ENCODE data around the gene NEBL.

Gene NEBL

DNA sequence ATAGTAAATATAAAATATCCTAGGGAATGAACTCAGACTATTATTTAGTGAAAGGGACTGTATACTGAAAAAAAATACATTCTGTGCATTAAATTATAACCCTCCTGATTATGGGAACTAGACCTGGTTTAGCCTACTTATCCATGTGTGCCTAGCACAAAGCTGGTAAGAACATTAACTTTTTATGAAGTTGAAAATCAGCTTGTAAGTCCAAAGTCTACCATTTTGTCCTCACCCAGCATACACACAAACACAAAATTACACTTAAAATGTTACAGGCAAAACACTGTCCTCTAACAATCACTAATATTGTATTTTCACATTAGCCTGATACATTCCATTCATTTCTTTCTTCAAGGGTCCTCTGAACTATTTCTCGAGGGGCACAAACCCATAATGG is 19.9 kb upstream of the NEBL start:
- Mint-ChIP-seq H3K27ac (no peak overlapping the region), H3K4me1 (no peaks in the 10 kb centered on the region), H3K27me3 (no peaks in the 10 kb centered on the region), H3K4me3 (no peak overlapping the region), H3K36me3 (no peaks in the 10 kb centered on the region), H3K9me3 (no peaks in the 10 kb centered on the region)

DNA sequence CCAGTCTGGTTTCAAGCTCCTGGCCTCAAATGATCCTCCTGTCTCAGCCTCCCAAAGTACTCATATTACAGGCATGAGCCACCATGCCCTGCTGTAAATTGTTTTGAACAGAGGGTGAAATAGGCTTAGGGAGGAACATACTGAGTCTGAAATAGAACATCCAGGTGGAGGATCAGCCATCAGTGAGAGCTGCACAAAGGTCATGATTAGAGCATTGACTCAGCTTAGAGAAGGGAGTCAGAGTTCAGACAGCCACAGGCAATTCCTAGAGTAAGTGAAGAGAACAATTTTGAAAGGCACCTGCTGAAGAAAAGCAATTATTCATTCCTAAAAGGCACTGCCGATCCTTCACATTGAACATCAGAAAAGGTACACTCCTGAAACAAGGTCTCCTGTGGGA is 15.9 kb upstream of the NEBL start:
- Mint-ChIP-seq H3K36me3 (no peaks in the 10 kb centered on the region), H3K27me3 (no peaks in the 10 kb centered on the region), H3K27ac (no peak overlapping the region), H3K9me3 (no peaks in the 10 kb centered on the region), H3K4me1 (no peaks in the 10 kb centered on the region), H3K4me3 (no peak overlapping the region)

DNA sequence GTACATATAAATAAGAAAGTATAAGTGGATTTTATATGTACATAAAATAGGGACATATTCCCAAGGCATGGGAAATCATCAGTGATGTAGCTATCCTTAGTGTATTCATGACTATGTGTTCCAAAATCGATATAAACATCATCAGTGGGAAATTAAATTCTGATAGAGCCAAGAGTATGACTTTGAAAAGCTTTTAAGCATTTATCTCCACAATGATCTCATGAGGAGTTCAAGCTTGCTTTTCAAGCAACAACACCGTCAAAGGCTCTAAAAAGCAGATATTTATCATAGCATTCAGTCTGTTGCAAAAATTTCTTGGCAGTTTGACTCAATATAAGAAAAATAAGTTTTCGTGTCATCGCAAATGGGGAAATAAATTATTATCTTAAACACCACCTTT is 14.5 kb upstream of the NEBL start:
- no peak overlapping the region for H3K27ac Mint-ChIP-seq
- H3K27me3 Mint-ChIP-seq: no peaks in the 10 kb centered on the region
- H3K36me3 Mint-ChIP-seq: no peaks in the 10 kb centered on the region
- H3K4me1 Mint-ChIP-seq: no peaks in the 10 kb centered on the region
- peaks cover 3% of the 10 kb centered on the region for H3K9me3 Mint-ChIP-seq
- H3K4me3 Mint-ChIP-seq: no peak overlapping the region

DNA sequence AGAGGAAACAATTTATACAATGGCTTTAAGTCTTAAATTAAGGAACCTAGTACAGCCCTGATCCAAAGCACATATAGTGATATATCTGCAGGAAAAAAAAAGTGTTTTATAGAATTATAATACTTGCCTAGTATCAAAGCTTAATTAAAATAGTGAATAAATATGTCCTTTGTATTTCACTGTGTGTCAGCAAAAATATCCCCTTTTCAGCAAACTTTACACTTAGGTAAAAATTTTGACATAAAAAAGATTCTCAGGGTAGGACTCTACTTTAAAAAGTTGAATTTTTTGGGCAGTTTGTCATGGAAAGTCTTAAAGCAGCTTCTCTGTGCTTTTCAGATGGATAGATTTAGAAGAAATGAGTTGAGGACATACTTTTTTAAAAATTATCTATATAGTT is 12.7 kb upstream of the NEBL start:
- Mint-ChIP-seq H3K36me3 (no peaks in the 10 kb centered on the region), H3K27ac (no peak overlapping the region), H3K4me3 (no peak overlapping the region), H3K4me1 (no peaks in the 10 kb centered on the region), H3K27me3 (peaks cover under 1% of the 10 kb centered on the region), H3K9me3 (peaks cover 5% of the 10 kb centered on the region)

DNA sequence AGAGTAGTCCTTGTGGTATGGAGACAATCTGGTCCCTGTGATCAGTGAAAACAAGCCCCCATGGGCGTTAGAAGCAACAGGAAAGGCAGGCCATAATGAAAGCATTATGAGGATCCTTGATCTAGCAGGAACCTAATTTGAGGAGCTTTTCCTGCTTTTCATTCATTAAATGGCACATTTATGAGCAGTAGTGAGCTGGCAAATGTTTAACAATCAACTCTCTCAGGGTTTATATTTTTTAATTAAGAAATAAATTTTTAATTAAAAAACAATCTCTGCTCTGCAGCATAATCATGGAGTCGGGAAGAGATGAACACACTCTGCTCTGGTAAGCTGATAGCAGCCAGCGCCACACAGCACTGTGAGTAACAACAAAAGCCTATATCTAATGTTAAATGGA is 11.3 kb upstream of the NEBL start:
- no peaks in the 10 kb centered on the region for H3K36me3 Mint-ChIP-seq
- peaks cover 5% of the 10 kb centered on the region for H3K9me3 Mint-ChIP-seq
- H3K4me3 Mint-ChIP-seq: no peak overlapping the region

DNA sequence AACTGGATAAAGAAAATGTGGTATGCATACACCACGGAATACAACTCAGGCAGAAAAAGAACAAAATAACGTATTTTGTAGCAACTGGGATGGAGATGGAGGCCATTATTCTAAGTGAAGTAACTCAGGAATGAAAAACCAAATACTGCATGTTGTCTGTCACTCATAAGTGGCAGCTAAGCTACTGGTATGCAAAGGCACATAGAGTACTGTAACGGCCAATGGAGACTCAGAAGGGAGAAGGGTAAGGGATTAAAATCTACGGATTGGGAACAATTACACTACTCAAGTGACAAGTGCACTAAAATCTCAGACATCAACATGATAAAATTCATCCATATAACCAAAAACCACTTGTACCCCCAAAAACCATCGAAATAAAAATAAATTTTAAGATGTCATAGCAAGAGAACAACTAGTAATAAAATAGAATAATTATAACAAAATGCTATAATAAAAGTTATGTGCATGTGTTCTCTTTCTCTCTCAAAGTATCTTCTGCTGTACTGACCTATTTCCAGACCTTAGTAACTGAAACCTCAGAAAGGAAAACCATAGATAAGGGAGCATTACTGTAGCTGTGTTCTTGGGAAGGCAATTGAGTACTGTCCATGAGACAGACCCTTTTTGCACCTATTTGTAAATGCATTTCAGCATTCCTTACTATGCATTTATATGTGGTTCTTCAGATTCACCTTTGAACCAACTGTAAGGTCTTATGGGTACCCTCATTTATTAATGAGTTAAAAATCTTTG is 6.7 kb upstream of the NEBL start:
- Mint-ChIP-seq H3K4me3 (no peak overlapping the region), H3K36me3 (no peaks in the 10 kb centered on the region), H3K27me3 (peaks cover 1% of the 10 kb centered on the region), H3K27ac (no peak overlapping the region), H3K4me1 (no peaks in the 10 kb centered on the region), H3K9me3 (peaks cover 5% of the 10 kb centered on the region)

More for the DNA sequence above, 11.3 kb upstream of the NEBL start:
- H3K27me3 Mint-ChIP-seq: peaks cover 1% of the 10 kb centered on the region
- no peak overlapping the region for H3K27ac Mint-ChIP-seq
- no peaks in the 10 kb centered on the region for H3K4me1 Mint-ChIP-seq

DNA sequence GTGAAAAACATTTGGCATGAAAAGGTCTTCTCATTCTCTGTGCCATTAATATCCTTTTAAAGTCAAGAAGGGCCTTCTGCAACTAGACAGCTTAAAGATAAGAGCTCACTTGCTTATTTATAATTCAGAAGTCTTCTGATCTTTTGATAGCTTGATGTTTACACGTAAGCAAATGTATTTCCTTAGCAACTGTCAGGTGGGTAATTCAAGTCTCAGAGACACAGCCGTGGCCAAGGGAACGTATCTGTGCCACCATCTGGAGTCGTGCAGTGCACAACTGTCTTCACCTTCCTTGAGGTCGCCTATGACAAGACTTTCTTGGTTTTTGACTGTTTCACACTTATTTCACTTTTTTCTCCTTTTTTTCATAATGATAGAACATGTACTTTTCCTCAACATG is 4.0 kb upstream of the NEBL start:
- no peaks in the 10 kb centered on the region for H3K4me1 Mint-ChIP-seq
- H3K27ac Mint-ChIP-seq: no peak overlapping the region
- H3K9me3 Mint-ChIP-seq: no peaks in the 10 kb centered on the region
- H3K36me3 Mint-ChIP-seq: no peaks in the 10 kb centered on the region
- peaks cover 1% of the 10 kb centered on the region for H3K27me3 Mint-ChIP-seq
- no peak overlapping the region for H3K4me3 Mint-ChIP-seq

DNA sequence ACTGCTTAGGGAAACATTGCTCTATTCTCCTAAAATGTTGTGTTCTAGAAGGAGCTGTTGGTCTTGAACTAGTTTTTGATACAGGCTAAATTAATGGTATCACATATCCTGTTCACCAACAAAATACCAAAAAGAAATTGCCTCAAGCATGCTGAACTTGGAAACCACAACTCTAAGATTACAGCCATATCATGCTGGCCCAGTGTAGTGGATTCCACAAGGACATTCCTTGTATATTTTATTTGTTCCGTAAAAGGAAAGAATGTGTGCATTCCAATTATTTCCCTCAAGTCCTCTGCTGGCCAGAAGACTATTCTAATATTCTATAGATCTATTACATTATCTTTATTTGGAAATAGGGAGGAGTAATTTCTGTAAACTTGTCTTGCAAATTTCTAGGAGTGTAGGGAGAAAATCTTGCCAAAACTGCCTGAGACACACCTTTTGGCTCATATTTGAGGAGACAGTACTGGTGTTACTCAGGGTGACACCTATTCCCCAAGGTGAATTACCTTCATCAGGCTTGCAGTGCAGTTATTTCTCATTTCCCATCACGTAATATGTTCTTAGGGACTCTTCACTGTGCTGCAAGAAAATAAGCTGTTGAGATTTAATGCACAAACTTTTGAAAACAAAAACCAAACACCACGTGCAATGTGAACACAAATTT is 1.9 kb upstream of the NEBL start:
- Mint-ChIP-seq H3K27me3 (no peaks in the 10 kb centered on the region), H3K4me1 (no peaks in the 10 kb centered on the region), H3K9me3 (no peaks in the 10 kb centered on the region), H3K27ac (no peak overlapping the region), H3K4me3 (no peak overlapping the region), H3K36me3 (no peaks in the 10 kb centered on the region)

DNA sequence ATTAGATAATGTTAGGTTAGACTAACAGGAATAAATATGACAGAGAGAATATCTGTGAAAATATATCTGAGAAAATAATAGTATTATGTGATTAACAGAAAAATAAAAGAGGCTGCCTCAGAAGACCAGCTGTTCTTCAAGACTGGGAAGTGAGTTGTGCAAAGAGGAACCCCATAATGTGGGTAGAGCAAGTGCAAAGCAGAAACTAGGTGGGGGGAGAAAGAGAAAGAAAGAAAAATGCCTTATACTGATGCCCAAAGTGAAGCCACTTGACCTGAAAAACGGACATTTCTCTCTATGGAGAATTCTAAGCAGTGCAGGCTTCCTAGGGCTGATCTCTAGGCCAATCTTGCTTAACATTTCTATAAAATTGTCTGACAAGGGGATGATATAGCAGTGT is 3.8 kb downstream of the NEBL start:
- no peak overlapping the region for H3K27ac Mint-ChIP-seq
- H3K27me3 Mint-ChIP-seq: no peaks in the 10 kb centered on the region
- H3K4me1 Mint-ChIP-seq: no peaks in the 10 kb centered on the region
- H3K4me3 Mint-ChIP-seq: no peak overlapping the region
- H3K9me3 Mint-ChIP-seq: no peaks in the 10 kb centered on the region
- no peaks in the 10 kb centered on the region for H3K36me3 Mint-ChIP-seq

DNA sequence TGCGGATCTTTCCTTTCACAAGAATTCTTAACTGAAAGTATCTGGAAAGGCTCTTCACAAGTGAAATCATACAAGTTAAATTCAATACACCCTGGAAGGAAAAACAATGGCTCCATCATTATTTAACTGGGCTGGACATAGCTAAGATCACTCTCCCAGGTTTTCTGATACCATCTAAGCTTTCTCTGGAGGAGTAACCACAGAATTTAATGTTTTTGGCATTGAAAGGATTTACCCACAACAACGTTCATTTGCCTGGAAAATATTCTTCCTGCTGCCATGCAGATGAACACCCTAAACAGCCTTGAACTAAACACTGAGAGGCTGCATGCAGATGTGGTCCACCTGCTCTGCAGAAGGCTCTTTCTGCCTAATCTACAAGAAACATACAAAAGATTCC is 4.3 kb downstream of the NEBL start:
- Mint-ChIP-seq H3K4me3 (no peak overlapping the region), H3K27me3 (no peaks in the 10 kb centered on the region), H3K27ac (no peak overlapping the region), H3K36me3 (no peaks in the 10 kb centered on the region), H3K9me3 (no peaks in the 10 kb centered on the region), H3K4me1 (no peaks in the 10 kb centered on the region)

DNA sequence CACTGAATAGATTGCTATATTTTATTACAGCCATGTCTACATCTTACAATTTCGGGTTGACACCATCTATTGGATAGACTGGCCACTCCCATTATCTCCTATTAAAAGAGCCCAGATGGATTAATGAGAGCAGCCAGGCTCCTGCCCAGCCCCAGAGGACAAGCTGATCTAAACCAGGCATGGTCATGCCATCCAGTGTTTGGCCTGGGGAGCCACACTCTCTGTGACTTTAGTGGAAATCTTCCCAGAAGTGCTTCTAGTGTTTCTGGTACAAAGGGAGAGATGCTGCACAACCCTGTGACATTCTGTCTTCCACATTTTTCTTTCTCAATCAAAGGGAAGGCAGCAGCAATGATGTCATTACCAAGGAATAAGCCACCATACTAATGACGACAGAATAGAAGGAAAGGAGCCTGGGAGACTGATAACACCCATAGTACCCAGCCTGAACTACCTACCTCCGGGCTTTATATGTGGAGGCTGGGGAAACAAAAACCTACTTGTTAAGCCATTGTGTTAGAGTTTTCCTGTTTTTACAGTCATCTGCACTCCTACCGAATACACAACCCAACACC is 5.0 kb downstream of the NEBL start:
- Mint-ChIP-seq H3K27me3 (no peaks in the 10 kb centered on the region), H3K36me3 (no peaks in the 10 kb centered on the region), H3K4me1 (no peaks in the 10 kb centered on the region), H3K27ac (no peak overlapping the region), H3K9me3 (no peaks in the 10 kb centered on the region), H3K4me3 (no peak overlapping the region)

DNA sequence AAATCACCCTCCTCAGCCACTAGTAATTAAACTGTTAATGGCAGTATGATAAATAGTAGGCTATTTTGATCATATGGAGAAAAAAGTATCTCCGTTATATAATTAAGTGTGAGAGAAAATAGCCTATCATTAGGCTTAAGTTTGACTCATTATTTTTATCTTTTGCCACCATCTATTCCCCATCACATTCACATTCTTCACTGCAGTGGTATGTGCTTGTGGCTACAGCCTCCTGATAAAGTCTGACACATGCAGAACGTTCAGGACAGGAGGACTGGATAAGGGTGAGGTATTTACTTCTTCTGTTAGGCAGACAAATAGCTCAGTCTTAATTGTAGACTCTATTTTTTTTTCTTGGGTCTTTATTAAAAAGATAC is 5.8 kb downstream of the NEBL start:
- Mint-ChIP-seq H3K9me3 (no peaks in the 10 kb centered on the region), H3K27ac (no peak overlapping the region), H3K4me1 (no peaks in the 10 kb centered on the region)

DNA sequence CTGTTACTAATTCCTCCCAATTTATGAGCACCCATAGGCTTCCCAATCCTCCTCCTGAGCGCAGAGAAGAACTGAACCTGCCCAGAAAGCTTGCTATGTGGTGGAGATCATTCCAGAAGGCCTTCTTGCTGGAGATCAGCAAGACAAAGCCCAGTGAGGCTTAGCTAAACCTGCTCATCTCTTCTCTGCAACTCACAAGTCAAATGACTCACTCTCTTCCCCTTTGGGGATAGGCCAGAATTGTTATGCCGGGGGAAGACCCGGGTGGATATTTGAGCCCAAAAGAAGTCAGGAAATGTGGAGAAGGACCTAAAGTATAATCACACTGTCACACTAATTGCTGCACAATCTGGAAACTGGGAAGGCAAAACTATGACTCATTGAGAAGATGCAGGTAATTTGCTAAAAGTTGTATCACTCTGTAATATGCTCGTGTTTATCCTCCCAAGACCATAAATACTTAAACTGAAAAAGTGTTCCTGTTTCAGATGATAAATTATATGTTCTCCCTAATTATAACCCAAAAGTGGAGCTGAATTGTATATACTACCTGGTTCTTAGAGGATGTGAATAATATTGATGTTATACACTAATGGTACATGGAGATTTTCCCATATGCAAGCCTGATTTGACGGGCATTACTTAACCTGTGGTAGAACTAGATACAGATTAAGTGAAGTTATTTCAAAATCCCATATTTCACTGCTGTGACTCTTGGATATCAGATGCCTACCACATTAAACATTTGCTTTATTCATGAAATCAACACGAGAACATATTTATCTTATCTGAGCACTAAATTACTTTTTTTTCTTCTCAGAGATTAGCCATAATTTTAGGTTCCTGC is 6.4 kb downstream of the NEBL start:
- H3K4me1 Mint-ChIP-seq: no peaks in the 10 kb centered on the region
- H3K27me3 Mint-ChIP-seq: no peaks in the 10 kb centered on the region
- no peaks in the 10 kb centered on the region for H3K36me3 Mint-ChIP-seq
- no peaks in the 10 kb centered on the region for H3K9me3 Mint-ChIP-seq
- H3K27ac Mint-ChIP-seq: no peak overlapping the region
- no peak overlapping the region for H3K4me3 Mint-ChIP-seq

More for the DNA sequence above, 5.8 kb downstream of the NEBL start:
- Mint-ChIP-seq H3K36me3 (no peaks in the 10 kb centered on the region), H3K27me3 (no peaks in the 10 kb centered on the region), H3K4me3 (no peak overlapping the region)

DNA sequence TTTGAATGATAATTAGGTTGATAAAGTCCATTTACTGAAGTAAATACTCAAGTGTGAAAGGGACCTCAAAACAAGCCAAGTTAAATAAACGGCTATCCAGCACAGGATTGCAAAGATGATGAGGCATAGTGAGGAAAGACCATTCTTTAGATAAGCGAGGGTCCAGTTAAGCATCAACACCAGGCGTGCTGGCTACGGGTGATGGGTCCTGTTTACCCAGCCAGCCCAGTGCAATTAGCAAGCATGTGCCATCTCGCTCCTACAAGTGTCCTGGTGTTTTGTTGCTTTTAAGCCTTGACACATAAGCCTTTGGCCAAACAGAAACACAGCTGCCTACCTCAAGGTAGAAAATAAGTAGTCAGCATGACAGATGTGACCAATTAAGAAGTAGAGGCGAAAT is 7.1 kb downstream of the NEBL start:
- Mint-ChIP-seq H3K27ac (no peak overlapping the region), H3K4me3 (no peak overlapping the region), H3K27me3 (no peaks in the 10 kb centered on the region), H3K9me3 (no peaks in the 10 kb centered on the region), H3K4me1 (no peaks in the 10 kb centered on the region), H3K36me3 (no peaks in the 10 kb centered on the region)

DNA sequence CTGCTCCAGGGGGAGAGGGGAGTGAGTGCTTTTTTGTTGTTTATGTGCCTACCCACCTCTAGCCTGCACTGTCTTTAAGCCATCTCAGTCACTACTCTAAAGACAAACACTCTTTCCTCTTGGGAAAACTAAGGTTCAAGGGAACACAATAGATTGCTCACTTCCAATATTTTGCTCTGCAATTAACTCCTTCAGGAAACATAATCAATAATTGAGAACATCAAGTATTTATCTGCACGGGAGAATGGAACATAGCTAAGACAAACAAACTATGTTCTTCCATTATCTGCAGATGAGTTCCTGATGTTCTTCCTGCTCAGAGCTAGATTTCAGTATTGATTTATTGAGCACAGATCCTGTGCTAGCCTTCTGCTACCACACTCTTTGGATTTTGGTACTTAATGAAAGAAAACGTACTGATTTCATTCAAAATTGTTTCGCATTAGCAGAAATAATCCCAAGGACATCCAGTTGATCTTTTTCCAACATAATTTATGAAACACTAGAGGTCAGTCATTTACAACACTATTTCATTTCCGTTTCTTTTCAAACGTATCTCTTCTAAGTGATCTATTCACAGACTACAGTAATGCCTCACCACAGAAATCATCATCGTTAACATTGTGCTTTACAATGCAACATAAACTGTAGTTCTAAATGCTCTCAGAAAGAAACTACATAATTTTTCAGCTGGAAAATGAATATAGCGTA is 8.3 kb downstream of the NEBL start:
- no peak overlapping the region for H3K4me3 Mint-ChIP-seq
- H3K36me3 Mint-ChIP-seq: no peaks in the 10 kb centered on the region
- H3K4me1 Mint-ChIP-seq: no peaks in the 10 kb centered on the region
- no peak overlapping the region for H3K27ac Mint-ChIP-seq
- no peaks in the 10 kb centered on the region for H3K27me3 Mint-ChIP-seq
- H3K9me3 Mint-ChIP-seq: no peaks in the 10 kb centered on the region

Data from activated naive CD4-positive, alpha-beta T cell treated with anti-CD3 and anti-CD28 coated beads, Interleukin-2, amount 50 U/mL, for 24 hours (primary cell).